Spinal cord (tissue), 10 donors: Measurements from ENCODE around the gene TPSAB1. TPM values are rescaled to one million over a fixed set of nuclear protein-coding genes. Genes with fewer than 3 reads are reported as not detected.

Experiments
- DNase-seq, 6 donors: peaks; one replicate each; pipeline versions ENCODE4 v3.0.0 to v3.0.0-alpha.2; 2013 to 2015; ENCODE audit warnings: low spot score in 6 of 6, low read depth in 4 of 6
- H3K27ac ChIP-seq: one replicate; pipeline ENCODE4 v1.5.1; 2013; ENCODE audit warnings: low read depth, low read length, control low read depth
- H3K27me3 ChIP-seq: one replicate; pipeline ENCODE4 v1.6.1; 2013; ENCODE audit warnings: low read length; ENCODE audit not compliant: control insufficient read depth, insufficient read depth
- H3K36me3 ChIP-seq: one replicate; pipeline ENCODE4 v1.6.1; 2013; ENCODE audit warnings: low read length; ENCODE audit not compliant: control insufficient read depth, insufficient read depth
- H3K4me1 ChIP-seq: one replicate; pipeline ENCODE4 v1.6.1; 2013; ENCODE audit warnings: low read length; ENCODE audit not compliant: control insufficient read depth, insufficient read depth
- H3K4me3 ChIP-seq: one replicate; pipeline ENCODE4 v1.5.1; 2013; ENCODE audit warnings: low read depth, low read length, control low read depth
- H3K9me3 ChIP-seq: one replicate; pipeline ENCODE4 v1.6.1; 2013; ENCODE audit warnings: low read length; ENCODE audit not compliant: control insufficient read depth, insufficient read depth
- WGBS: methylation state at CpG from one replicate; pipeline ENCODE4 v1.1.5; 2013; ENCODE audit warnings: missing lambda C conversion rate; ENCODE audit not compliant: insufficient coverage; 5-methylcytosine and 5-hydroxymethylcytosine counted together
- polyA plus RNA-seq, 2 donors: library from polyadenylated mRNA; unstranded; fragments of 120-200 nt; gene quantifications; one replicate each; pipeline ENCODE4 v1.2.1, GENCODE V29; 2013; ENCODE audit not compliant: insufficient read length in 2 of 2
- total RNA-seq, 2 donors: library from RNA; depleted of rRNA in 1 of 2; stranded (reverse); fragments of 120-200 nt in 1 of 2; fragments of >200 nt in 1 of 2; gene quantifications; one replicate each; pipeline versions ENCODE4 v1.2.3 to v1.2.4, GENCODE V29; 2013 to 2014
- donor health status: healthy.

The TPSAB1 gene
- total and polyA plus RNA-seq, 4 donors, result 0.65 to 2.4 (median 1.2) TPM; not detected in 1

DNA sequence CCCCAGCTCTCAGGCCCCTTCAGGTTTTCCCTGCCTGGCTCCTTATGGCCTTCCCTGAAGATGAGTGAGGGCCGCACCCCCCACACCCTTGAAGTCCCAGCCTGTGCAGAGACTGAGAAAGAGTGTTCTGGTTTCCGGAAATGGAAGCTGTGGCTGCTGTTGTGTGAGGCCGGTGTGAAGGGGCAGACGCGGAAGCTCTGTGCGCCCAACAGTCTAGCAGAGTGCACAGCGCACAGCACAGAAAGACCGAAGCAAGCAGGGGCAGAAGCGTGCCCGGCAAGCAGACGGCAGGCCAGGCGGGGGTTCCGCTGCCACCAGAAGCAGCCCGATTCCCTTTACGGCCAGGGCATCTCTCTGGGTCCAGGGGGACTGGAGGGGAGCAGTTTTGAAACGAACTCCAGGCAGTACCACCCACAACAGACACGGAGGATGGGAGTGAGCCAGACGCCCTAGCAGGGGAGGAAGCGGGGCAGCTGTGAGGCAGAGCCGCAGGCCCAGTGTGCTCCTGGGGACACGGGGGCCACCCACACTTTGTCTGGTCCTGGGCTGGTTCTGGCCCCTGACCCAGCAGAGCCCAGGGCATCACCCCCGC lies 32.2 kb upstream of the TPSAB1 start:
- H3K4me1 ChIP-seq, result no peaks in the 10 kb centered on the region
- DNase-seq, result no peak
- peaks cover 94% of the 10 kb centered on the region for H3K36me3 ChIP-seq
- WGBS, result 92% methylated on average over 21 of the region's 22 CpGs
- H3K27me3 ChIP-seq, result no peaks in the 10 kb centered on the region
- no peaks in the 10 kb centered on the region for H3K9me3 ChIP-seq
- H3K27ac ChIP-seq, result no peak overlapping the region
- no peak overlapping the region for H3K4me3 ChIP-seq

DNA sequence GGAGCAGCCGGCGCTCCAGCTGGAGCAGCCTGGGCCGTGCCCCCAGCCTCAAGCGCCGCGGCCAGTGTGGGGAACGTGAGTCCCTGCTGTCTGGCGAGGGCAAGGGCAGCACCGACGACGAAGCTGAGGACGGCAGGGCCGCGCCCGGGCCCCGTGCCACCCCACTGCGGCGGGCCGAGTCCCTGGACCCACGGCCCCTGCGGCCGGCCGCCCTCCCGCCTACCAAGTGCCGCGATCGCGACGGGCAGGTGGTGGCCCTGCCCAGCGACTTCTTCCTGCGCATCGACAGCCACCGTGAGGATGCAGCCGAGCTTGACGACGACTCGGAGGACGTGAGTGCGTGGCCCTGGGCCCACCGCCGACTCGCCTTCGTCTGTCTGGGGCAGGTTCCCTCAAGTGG lies 31.4 kb upstream of the TPSAB1 start:
- H3K36me3 ChIP-seq, result peaks cover 94% of the 10 kb centered on the region
- no peaks in the 10 kb centered on the region for H3K4me1 ChIP-seq
- H3K27ac ChIP-seq, result no peak overlapping the region
- DNase-seq, result no peak
- no peak overlapping the region for H3K4me3 ChIP-seq
- 95% methylated on average over 43 of the region's 43 CpGs for WGBS
- no peaks in the 10 kb centered on the region for H3K9me3 ChIP-seq
- H3K27me3 ChIP-seq, result no peaks in the 10 kb centered on the region

DNA sequence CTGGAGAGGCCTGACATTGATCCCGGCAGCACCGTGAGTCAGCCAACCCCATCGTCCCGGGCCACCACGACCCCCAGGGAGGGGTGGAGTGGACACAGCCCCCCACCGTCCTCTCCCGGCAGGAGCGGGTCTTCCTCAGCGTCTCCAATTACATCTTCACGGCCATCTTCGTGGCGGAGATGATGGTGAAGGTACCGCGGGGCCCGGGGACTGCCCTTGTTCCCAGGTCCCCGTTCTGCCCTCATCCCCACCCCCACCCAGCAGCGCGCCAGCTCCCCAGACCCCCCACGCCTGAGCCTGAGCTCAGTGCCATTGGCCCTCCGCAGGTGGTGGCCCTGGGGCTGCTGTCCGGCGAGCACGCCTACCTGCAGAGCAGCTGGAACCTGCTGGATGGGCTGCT lies 30.0 kb upstream of the TPSAB1 start:
- 94% methylated on average over 15 of the region's 23 CpGs for WGBS
- peaks cover 99% of the 10 kb centered on the region for H3K36me3 ChIP-seq
- no peak for DNase-seq

DNA sequence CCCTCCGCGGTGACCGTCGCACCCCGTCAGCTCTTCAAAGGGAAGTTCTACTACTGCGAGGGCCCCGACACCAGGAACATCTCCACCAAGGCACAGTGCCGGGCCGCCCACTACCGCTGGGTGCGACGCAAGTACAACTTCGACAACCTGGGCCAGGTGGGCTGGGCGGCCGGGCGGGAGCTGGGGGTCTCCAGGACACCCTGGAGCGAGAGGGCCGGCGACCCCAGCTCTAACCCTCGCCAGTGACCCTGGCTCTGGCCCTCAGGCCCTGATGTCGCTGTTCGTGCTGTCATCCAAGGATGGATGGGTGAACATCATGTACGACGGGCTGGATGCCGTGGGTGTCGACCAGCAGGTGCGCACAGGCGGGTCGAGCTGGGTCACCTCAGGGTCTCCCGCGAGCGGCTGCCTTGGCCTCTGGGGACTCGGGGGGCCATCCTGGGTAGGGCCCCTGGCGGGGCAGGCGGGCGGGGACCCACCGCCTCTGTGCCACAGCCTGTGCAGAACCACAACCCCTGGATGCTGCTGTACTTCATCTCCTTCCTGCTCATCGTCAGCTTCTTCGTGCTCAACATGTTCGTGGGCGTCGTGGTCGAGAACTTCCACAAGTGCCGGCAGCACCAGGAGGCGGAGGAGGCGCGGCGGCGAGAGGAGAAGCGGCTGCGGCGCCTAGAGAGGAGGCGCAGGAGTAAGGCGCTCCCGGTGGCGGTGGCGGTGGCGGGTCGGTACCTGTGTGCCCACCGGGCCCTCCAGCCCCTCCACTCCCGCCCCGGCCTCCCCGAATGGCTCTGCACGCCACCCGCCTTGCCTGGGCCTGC lies 28.8 kb upstream of the TPSAB1 start:
- Histone ChIP-seq H3K27ac (no peak overlapping the region), H3K9me3 (no peaks in the 10 kb centered on the region), H3K4me3 (no peak overlapping the region), H3K36me3 (peaks cover 99% of the 10 kb centered on the region), H3K27me3 (no peaks in the 10 kb centered on the region), H3K4me1 (no peaks in the 10 kb centered on the region)
- DNase-seq, result no peak
- 96% methylated on average over 58 of the region's 65 CpGs for WGBS

More for the DNA sequence above, 30.0 kb upstream of the TPSAB1 start:
- no peaks in the 10 kb centered on the region for H3K4me1 ChIP-seq
- H3K27ac ChIP-seq, result no peak overlapping the region
- H3K9me3 ChIP-seq, result no peaks in the 10 kb centered on the region
- H3K27me3 ChIP-seq, result no peaks in the 10 kb centered on the region
- H3K4me3 ChIP-seq, result no peak overlapping the region

DNA sequence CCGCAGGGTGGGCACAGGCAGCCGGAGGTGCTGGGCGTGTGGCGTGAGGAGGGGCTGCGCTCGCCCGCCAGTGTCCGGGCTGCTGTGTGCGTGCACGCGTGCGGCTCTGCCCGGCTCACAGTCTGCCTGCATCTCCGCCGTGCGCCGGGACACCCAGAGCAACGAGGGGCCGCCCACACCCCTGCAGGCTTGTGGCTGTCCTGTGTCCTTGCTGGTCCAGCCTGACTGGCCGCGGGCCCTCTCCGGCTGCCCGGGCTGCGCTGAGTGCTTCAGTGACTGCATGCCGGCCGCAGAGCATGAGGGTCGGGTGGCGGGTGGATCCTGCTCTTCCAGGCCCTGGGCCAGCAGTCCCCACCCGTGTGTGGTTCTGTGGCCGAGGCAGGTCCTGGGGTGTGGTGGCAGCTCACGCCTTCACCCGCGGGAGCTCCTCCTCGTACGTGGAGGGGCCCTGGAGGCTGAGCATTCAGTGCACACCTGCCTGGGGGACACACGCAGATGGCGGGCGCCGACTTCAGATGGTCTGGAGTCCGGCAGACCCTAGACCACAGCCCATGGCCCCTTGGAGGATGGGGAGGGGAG lies 27.8 kb upstream of the TPSAB1 start:
- H3K36me3 ChIP-seq, result peaks cover 100% of the 10 kb centered on the region
- H3K4me3 ChIP-seq, result no peak overlapping the region
- H3K27me3 ChIP-seq, result no peaks in the 10 kb centered on the region
- no peaks in the 10 kb centered on the region for H3K4me1 ChIP-seq
- no peak overlapping the region for H3K27ac ChIP-seq
- H3K9me3 ChIP-seq, result no peaks in the 10 kb centered on the region
- DNase-seq, result no peak
- WGBS, result 94% methylated on average over 40 of the region's 40 CpGs

DNA sequence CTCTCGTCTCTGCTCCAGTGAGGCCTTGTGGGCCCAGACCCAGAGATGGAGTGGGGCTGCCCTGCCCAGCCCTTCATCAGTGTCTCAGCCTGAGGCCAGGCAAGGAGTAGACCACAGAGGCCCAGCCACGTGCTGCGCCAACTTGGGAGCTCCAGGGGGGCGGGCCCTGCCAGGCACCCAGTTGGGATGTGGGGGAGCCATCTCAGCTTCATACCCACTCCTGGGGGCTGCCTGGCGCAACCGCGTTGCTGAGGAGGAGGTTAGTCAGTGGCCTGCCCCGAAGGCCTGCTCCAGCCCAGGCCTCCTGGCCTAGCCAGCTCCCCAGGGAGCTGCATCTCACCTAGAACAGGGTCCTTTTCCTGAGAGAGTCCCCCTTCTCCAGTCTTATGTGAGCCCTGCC lies 27.3 kb upstream of the TPSAB1 start:
- H3K4me3 ChIP-seq, result no peak overlapping the region
- H3K27me3 ChIP-seq, result no peaks in the 10 kb centered on the region
- peaks cover 100% of the 10 kb centered on the region for H3K36me3 ChIP-seq
- no peak for DNase-seq
- no peaks in the 10 kb centered on the region for H3K9me3 ChIP-seq
- no peaks in the 10 kb centered on the region for H3K4me1 ChIP-seq
- WGBS, result 79% methylated on average over 6 of the region's 8 CpGs
- no peak overlapping the region for H3K27ac ChIP-seq

DNA sequence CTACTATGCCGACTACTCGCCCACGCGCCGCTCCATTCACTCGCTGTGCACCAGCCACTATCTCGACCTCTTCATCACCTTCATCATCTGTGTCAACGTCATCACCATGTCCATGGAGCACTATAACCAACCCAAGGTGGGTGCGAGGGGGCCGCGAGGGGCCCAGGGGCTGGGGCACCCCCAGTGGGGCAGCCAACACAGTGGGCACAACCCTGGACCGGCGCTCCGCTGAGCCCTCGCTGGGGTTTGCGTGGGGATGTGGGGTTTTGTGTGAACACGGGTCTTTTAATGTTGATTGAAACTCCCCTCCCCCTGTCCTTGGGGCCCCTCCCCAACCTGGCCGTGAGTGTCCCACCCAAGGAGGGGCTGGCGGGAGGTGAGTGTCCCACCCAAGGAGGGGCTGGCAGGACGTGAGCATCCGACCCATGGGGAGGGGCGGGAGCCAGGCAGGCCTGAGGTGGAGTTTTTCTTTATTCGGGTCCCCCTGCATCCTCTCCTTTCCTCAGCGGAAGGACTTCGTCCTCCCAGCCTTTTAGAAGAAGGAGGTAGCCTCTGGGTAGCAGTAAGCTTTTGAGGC lies 26.6 kb upstream of the TPSAB1 start:
- peaks cover 100% of the 10 kb centered on the region for H3K36me3 ChIP-seq
- 94% methylated on average over 13 of the region's 25 CpGs for WGBS
- no peak for DNase-seq
- H3K27me3 ChIP-seq, result no peaks in the 10 kb centered on the region
- H3K4me3 ChIP-seq, result no peak overlapping the region
- H3K27ac ChIP-seq, result no peak overlapping the region
- H3K4me1 ChIP-seq, result no peaks in the 10 kb centered on the region
- no peaks in the 10 kb centered on the region for H3K9me3 ChIP-seq

DNA sequence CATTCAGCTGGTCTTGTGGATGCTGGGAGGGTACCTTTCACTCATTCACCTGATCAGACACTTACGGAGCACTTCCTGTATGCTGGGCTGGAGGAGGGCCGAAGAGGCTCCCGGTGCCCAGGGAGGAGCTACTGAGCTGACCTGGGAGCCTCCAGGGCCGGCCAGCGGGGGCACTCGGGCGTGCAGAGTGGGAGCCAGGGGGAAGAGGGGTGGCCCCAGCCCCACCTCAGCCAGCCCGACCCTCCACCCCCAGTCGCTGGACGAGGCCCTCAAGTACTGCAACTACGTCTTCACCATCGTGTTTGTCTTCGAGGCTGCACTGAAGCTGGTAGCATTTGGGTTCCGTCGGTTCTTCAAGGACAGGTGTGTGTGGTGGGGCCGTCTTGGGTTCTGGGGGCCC lies 25.8 kb upstream of the TPSAB1 start:
- Histone ChIP-seq H3K4me3 (no peak overlapping the region), H3K4me1 (no peaks in the 10 kb centered on the region), H3K9me3 (no peaks in the 10 kb centered on the region), H3K27me3 (no peaks in the 10 kb centered on the region), H3K27ac (no peak overlapping the region), H3K36me3 (peaks cover 100% of the 10 kb centered on the region)
- 89% methylated on average over 15 of the region's 16 CpGs for WGBS
- DNase-seq, result no peak

DNA sequence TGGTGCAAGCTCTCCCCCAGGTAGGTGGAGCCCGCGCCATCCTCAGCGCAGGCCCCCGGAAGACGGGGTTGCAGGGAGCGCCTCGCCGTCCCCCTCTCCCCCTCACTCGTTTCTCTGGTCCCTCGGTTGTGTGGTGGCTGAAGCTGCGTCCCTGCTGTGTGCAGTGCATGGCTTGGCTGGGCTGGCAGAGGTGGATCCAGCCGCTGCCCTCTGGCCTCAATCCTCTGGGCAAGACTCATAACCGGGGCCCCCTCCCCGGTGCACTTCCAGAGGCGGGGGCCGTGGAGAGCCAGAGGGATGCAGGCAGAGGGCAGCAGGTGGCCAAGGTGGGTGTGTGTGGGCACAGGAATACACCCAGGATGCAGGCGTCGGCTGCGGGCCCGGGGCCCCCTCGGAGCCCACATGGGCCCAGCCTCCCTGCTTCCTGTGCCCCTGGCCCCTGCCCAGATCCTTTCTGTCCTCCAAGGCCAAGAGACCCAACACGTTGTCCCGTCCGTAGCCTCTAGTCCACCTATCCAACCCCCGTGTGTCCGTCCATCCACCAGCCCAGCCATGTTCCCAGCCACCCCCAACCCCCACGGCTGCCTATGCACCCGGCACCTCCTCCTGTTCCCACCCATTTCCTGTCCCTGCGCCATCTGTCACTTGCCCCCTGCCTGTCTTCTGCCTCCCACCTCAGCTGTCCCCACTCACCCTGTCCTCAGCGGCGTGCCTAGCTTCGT lies 24.8 kb upstream of the TPSAB1 start:
- H3K9me3 ChIP-seq, result no peaks in the 10 kb centered on the region
- no peaks in the 10 kb centered on the region for H3K4me1 ChIP-seq
- H3K27me3 ChIP-seq, result no peaks in the 10 kb centered on the region
- 85% methylated on average over 30 of the region's 32 CpGs for WGBS
- no peak overlapping the region for H3K4me3 ChIP-seq
- H3K27ac ChIP-seq, result no peak overlapping the region
- DNase-seq, result no peak
- peaks cover 100% of the 10 kb centered on the region for H3K36me3 ChIP-seq
